DMS114 treated with DMSO at 0.1 percent for 48 hours (cell line): ENCODE data around the gene FOSL2.

Experiments used
- DNase-seq: peaks from one replicate; lab custom pipeline; 2025; ENCODE audit not compliant: unreplicated experiment; lab: John Stamatoyannopoulos, UW

Gene FOSL2

GRCh38 chr2:28430377-28430765 lies 37.7 kb downstream of the FOSL2 start:
- DNase-seq, result no peak

DNA sequence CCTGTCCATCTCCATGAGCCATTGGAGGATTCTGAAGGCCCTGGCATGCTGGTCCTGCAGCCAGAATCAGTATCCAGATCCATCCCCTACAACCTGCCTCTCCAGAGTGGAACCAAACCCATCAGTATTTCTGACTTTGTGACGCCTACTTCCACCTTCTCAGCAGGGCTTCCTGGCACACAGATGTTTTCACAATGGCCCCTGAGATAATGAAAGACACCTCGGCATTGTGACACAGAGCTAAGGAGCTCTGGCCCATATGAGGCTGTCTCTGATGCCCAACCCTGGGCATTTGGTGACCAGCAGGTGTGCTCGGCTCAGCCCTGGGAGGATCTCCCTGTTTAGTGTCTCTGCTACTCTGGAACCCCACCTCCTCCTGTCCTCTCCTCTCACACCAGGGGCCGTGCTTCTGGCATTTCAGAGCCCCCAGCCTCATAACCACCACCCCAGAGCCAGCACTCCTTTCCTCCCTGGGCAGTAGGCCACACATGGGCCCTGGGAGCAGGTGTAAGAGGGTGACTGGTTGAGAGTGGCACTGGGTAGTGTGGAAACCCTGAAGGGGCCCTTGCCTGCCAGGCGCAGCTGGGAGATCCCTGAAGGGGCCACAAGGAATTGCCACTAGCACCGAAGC lies 38.2 kb downstream of the FOSL2 start:
- DNase-seq, result no peak

DNA sequence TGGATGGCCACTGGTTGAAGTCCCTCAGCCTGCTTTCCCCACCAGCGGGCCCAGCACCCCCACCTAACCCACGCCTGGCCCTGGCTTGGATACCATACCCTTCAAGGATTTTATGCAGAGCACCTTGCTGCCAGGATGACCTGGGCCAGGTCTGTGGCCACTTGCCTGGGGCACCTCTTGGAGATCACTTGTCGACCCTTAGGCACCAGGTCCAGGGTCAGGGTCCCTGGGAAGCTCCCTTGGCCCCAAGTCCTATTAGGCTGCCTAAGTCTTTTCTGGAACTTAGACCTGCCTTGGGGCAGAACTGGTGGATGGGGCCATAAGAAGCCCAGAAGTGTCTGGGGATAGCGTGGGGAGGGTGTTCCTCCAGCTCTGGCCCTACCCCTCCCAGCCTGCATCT lies 39.1 kb downstream of the FOSL2 start:
- no peak for DNase-seq

GRCh38 chr2:28432362-28432761 lies 39.7 kb downstream of the FOSL2 start:
- no peak for DNase-seq

DNA sequence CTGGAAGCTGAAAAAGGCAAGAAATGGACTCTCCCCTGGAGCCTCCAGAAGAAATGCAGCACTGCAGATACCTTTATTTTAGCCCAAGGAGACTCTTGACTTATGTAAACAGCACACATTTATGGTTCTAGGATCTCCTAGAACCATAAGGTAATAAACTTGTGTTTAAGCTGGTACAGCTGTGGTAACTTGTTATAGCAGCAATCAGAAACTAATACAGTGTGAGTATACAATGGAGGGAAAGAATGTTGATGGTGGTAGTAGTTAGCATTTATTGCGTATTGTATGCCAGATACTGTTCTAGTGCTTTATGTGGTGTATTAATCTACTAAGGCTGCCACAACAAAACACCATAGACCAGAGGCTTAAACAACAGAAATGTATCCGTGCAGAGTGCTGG lies 40.6 kb downstream of the FOSL2 start:
- DNase-seq, result no peak

DNA sequence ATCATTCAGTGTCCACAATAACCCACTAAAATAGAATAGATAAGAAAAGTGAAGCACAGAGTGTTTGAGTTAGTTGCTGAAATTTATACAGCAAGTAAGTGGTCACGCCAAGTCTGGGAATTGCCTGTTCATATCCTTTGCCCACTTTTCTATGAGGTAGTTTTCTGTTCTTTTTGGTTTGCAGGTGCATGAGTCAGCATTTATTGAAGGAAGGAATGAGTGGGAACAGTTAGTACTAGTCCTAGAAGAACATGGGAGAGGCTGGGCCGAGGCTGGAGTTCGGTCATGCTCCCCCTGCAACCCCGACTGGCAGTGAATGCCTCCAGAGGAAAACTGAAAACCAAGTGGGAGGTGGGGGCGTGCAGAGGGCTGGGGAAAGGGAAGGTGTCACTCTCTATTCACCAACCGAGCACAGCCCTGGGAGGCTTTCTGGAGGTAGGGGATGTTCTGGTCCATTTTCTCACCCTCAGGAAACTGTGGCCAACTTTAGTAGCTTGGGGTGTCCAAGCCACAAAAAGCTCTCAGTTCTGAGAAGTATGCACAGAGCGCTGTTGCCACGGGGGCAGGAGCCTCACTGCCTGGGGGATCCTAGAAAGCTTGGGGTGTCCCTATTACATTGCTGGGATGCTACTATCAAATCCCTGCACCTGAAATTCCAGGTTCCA lies 41.4 kb downstream of the FOSL2 start:
- no peak for DNase-seq

- DNase-seq, result no peak
These were observed 41.9 kb downstream of the FOSL2 start for GRCh38 chr2:28434600-28434989.

DNA sequence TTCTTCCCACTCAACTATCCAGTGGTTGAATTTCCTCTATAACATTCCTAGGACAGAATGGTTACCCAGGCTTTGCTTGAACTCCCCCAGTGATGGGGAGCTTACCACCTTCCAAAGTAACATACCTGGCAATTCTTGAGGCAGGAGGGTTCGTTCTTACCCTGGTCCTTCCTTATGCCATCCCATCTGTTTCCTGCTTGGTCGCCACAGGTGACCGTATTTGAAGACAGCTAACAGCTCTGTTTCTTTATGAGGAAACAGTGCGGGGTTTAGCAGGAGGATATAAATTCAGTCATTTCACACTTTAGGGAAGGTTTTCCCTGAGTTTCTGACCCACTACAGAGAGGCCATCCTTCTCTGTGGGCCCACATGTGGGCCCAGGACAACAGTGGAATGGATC lies 42.6 kb downstream of the FOSL2 start:
- DNase-seq, result no peak

DNA sequence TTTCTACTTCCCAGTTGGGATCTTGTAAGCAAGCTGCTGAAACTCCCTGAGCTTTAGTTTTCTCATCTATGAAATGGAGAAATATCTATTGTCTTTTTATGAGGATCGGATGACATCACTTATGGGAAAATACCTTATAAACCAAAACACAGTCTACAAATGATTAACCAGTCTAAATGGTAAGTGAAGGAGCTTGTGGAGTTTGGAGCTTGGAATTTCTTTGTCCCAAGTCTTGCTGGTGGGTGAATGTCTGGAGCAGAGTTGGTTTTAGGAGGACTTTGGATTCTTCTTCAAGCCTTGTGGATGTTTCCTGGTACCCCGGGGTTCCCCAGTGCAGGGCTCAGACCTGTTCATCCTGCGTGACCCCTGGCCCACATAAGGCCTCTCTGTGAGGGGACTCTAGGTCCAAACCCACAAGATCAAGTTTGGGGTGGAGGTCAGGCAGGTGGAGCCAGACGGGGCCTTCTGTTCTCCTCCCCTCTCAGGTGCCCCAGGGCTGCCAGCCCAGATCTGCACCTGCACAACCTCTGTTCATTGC lies 43.2 kb downstream of the FOSL2 start:
- no peak for DNase-seq

- no peak for DNase-seq
These were observed 43.9 kb downstream of the FOSL2 start for GRCh38 chr2:28436525-28437051.

DNA sequence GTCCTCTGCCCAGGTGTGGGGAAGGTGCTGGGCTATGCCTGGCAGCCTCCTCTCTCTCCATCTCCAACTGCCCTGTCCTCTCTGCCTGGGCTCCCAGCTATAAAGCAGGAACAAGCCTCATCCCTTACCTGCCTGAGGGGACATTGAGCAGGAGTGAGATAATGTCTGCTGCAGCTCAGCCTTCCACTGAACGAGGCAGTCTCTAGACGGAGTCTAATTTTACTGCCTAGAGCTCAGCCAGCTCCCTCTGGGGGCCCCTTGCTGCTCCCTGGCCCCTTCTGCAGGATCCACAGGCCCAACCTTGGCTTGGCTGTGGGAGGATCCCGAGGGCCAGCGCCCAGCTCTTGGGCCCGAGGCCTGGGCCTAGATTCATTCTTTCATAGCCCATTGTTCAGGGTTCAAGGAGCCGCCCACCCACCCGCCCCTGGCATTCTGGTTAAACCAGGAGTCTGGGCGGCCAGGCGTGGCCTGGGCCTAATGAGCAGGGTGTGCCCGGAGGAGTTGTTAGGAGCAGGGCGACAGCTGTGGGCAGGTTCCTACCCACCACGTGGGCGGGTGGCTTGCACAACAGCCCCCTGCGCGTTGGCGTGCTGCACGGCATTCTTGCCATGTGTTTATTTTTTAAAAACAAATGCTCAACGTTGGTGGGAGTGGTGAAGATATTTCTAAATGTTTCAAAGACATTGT lies 44.6 kb downstream of the FOSL2 start:
- DNase-seq, result no peak

DNA sequence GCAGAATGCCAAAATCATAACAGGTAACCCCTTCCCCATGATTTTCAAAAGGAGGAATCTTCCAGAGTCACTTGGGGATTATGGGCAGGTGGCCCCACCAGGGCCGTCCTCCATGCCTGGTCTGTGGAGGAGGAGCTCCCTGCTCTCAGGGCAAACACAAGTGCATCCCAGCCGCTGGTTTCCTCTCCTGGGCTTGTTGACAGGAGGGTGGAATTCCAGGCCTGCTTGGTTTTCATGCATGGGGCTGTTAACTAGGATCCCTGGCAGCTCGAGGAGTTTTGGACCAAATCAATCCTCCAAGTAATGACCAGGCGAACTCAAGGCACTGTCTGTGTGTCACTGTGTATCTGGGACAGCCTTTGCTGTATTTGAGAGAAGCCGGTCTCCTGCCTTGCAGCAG lies 45.3 kb downstream of the FOSL2 start:
- no peak for DNase-seq

DNA sequence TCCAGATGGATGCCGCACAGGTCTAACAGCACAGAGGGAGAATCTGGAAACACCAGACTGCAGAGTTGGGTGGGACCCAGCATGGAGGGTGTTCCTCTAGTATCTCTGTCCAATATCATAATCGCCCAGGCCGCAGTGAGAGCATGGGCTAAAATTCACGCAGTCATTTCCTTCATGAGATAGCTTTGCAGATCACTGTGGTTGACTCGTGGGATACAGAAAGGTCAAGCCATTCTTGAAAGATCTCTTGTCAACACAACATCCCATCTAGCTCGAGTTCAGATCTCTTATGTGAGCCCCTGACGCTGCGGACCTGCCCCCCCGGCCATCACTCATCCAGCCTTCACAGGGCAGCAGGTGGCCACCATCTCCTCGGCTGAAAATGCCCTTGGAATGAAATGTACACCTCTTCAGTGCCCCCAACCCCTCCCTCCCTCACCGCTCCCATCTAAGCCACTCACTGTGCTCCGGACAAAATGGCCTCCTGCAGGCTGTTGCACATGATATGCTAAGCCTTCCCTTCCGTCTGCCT lies 45.9 kb downstream of the FOSL2 start:
- DNase-seq, result no peak

- no peak for DNase-seq
These were observed 46.5 kb downstream of the FOSL2 start for GRCh38 chr2:28439127-28439526.

- no peak for DNase-seq
These were observed 47.1 kb downstream of the FOSL2 start for GRCh38 chr2:28439763-28440162.

DNA sequence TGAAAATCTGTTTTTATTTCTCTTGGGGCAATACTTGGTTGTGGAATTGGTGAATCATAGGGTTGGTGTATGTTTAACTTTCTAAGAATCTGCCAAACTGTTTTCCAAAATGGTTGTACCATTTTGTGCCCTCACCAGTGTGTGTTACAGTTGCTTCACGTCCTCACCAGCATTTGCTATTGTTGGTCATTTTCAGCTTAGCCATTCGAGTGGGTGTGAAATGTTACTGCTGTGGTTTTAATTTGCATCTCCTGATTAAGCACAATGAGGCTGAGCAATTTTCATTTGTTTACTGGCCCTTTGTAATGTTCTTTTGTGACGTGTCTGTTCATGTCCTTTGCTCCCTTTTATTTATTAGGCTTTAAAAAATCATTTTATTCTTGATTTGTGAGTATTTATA lies 49.7 kb downstream of the FOSL2 start:
- DNase-seq, result no peak

DNA sequence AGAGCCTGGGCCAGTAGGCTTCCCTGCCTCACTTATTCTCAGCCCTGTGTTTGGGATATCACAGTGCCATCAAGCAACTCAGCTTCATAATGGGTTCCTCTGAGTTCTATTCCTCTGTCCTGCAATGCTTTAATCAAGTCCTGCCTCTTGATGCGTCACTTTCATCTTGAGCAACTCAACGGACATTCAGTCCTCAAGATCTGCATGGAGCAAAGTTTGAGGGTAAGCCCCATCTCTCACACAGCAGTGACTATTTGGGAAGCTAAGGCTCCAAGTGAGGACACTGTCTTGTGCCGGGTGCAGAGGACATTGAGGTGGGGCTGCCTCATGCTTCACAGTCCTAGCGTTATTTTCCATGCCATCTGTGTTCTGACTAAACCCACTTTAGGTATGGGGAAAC lies 52.3 kb downstream of the FOSL2 start:
- DNase-seq, result no peak

DNA sequence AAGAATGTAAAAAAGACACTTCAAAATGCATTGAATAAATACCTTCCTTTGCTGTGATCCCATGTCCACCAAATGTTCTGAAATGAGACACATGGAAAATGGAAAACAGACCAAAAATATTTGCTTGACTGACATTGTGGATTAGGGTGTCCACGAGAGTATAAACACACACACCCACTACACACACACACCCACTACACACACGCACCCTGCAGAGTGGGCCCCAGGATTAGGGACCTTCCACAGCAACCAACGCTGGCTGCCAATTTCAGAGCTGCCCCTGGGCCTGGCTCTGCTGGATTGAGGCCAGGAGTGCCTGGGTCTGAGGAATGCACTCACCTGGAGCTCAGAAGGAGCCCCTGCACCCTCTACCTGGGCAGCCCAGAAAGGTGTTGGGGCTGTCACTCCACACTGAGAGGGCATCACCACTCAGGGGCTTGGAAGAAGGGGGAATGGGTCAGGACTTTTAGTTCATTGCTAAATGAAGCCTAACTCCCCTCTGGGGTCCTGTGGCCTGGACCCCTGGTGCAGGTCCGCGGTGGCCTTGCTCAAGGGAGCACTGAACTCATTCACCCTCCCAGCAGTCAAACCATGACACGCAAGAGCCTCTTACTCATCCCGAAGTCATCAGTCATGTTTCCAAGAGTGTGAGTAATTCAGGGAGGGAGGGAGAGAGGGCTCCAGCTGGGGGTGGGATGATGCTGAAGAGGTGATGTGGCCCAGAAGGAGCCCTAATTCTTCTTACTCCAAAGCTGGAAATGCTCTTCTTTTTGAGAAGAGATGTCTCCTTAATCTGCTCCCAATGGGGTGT lies 53.0 kb downstream of the FOSL2 start:
- DNase-seq, result no peak

- no peak for DNase-seq
These were observed 53.9 kb downstream of the FOSL2 start for GRCh38 chr2:28446531-28446930.

DNA sequence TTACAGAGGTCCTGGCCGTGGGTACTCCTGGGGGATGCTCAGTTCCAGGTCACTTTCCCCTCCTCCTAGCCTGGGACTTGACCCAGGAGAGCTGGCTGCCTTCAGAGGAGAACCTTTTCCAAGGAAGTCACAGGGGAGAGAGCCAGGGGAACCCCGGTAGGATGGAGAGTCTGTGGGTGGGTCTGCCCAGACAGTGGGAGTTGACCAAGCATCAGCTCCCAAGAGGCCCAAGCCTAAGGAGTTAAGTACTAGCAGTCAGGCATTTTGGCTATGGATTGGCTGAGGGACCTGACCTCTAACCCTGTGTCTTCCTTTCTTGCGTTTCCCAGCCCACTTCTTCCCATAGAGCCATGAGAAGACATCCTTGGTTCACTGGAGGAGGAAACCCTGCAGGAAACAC lies 54.4 kb downstream of the FOSL2 start:
- no peak for DNase-seq
